ENCODE data around the gene SYT14. TPM values are rescaled to one million over a fixed set of nuclear protein-coding genes. Genes with fewer than 3 reads are reported as not detected.

Gene SYT14
- polyA plus RNA-seq, 3 donors: not detected

- Mint-ChIP-seq H3K27ac (no peak overlapping the region), H3K4me1 (no peaks in the 10 kb centered on the region), H3K4me3 (no peak overlapping the region), H3K36me3 (no peaks in the 10 kb centered on the region), H3K9me3 (peaks cover 0 to 2% (median 0%) of the 10 kb centered on the region in 7 donors), H3K27me3 (ENCODE audit: low read depth in 3 of 3) (peaks cover 0 to 3% (median 2%) of the 10 kb centered on the region in 3 donors)
- Histone ChIP-seq H3K36me3 (replicated peaks in 1 of 2; ENCODE audit: control insufficient read depth in 1 of 2, insufficient read depth in 2 of 2, low read length in 2 of 2) (no peaks in the 10 kb centered on the region), H2AFZ (ENCODE audit: insufficient read depth, low read depth, low read length, poor library complexity, severe bottlenecking) (no peak overlapping the region), H3K27me3 (ENCODE audit: control insufficient read depth in 2 of 2, insufficient read depth in 2 of 2, low read length in 2 of 2) (no peaks in the 10 kb centered on the region), H3K27ac (ENCODE audit: low read depth in 1 of 2, low read length in 2 of 2) (no peak overlapping the region), H3K79me2 (ENCODE audit: insufficient read depth, low read length) (no peaks in the 10 kb centered on the region), H3K9me3 (replicated peaks in 1 of 2; ENCODE audit: control insufficient read depth in 1 of 2, insufficient read depth in 1 of 2, low read length in 2 of 2) (no peaks in the 10 kb centered on the region), H4K20me1 (ENCODE audit: insufficient read depth, low read length) (no peaks in the 10 kb centered on the region), H3K4me1 (ENCODE audit: control insufficient read depth in 1 of 2, insufficient read depth in 2 of 2, low read length in 2 of 2) (no peaks in the 10 kb centered on the region), H3K4me2 (replicated peaks; ENCODE audit: extremely low read depth, low read length, poor library complexity, severe bottlenecking) (no peak overlapping the region), H3K4me3 (replicated peaks in 1 of 3; ENCODE audit: low read depth in 2 of 3, low read length in 3 of 3) (no peak overlapping the region), H3K9ac (ENCODE audit: insufficient read depth, low read length, poor library complexity, severe bottlenecking) (no peak overlapping the region)
- 95% methylated on average over 6 of the region's 6 CpGs for WGBS (ENCODE audit: insufficient coverage)
- DNase-seq: no peak
- TF ChIP-seq, protein P1, sequence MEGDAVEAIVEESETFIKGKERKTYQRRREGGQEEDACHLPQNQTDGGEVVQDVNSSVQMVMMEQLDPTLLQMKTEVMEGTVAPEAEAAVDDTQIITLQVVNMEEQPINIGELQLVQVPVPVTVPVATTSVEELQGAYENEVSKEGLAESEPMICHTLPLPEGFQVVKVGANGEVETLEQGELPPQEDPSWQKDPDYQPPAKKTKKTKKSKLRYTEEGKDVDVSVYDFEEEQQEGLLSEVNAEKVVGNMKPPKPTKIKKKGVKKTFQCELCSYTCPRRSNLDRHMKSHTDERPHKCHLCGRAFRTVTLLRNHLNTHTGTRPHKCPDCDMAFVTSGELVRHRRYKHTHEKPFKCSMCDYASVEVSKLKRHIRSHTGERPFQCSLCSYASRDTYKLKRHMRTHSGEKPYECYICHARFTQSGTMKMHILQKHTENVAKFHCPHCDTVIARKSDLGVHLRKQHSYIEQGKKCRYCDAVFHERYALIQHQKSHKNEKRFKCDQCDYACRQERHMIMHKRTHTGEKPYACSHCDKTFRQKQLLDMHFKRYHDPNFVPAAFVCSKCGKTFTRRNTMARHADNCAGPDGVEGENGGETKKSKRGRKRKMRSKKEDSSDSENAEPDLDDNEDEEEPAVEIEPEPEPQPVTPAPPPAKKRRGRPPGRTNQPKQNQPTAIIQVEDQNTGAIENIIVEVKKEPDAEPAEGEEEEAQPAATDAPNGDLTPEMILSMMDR (IDR thresholded peaks at IDR 0.05): no peak
- intact Hi-C loops (cut with micrococcal nuclease): no loop called here
These were observed 44.3 kb upstream of the SYT14 start for GRCh38 chr1:209893751-209894150.

GRCh38 chr1:209895709-209896108, 42.3 kb upstream of the SYT14 start:
- Histone ChIP-seq H3K27me3 (ENCODE audit: control insufficient read depth in 2 of 2, insufficient read depth in 2 of 2, low read length in 2 of 2) (no peaks in the 10 kb centered on the region), H3K9me3 (replicated peaks in 1 of 2; ENCODE audit: control insufficient read depth in 1 of 2, insufficient read depth in 1 of 2, low read length in 2 of 2) (no peaks in the 10 kb centered on the region), H3K79me2 (ENCODE audit: insufficient read depth, low read length) (no peaks in the 10 kb centered on the region), H3K27ac (ENCODE audit: low read depth in 1 of 2, low read length in 2 of 2) (no peak overlapping the region), H2AFZ (ENCODE audit: insufficient read depth, low read depth, low read length, poor library complexity, severe bottlenecking) (no peak overlapping the region), H3K4me3 (replicated peaks in 1 of 3; ENCODE audit: low read depth in 2 of 3, low read length in 3 of 3) (no peak overlapping the region), H4K20me1 (ENCODE audit: insufficient read depth, low read length) (no peaks in the 10 kb centered on the region), H3K36me3 (replicated peaks in 1 of 2; ENCODE audit: control insufficient read depth in 1 of 2, insufficient read depth in 2 of 2, low read length in 2 of 2) (no peaks in the 10 kb centered on the region), H3K9ac (ENCODE audit: insufficient read depth, low read length, poor library complexity, severe bottlenecking) (no peak overlapping the region), H3K4me1 (ENCODE audit: control insufficient read depth in 1 of 2, insufficient read depth in 2 of 2, low read length in 2 of 2) (no peaks in the 10 kb centered on the region), H3K4me2 (replicated peaks; ENCODE audit: extremely low read depth, low read length, poor library complexity, severe bottlenecking) (no peak overlapping the region)
- H3K27ac Mint-ChIP-seq: no peak overlapping the region
- intact Hi-C loops (cut with micrococcal nuclease): no loop called here
- TF ChIP-seq, protein P1 (IDR thresholded peaks at IDR 0.05): no peak
- no peak overlapping the region for H3K4me3 Mint-ChIP-seq
- H3K9me3 Mint-ChIP-seq: peaks cover 0 to 2% (median 0%) of the 10 kb centered on the region in 7 donors
- peaks cover 0 to 6% (median 2%) of the 10 kb centered on the region in 3 donors for H3K27me3 Mint-ChIP-seq (ENCODE audit: low read depth in 3 of 3)
- H3K4me1 Mint-ChIP-seq: no peaks in the 10 kb centered on the region
- 60% methylated on average over 1 of the region's 4 CpGs for WGBS (ENCODE audit: insufficient coverage)
- no peaks in the 10 kb centered on the region for H3K36me3 Mint-ChIP-seq
- no peak for DNase-seq

All from CD14-positive monocyte (primary cell).